Hepatocyte (in vitro differentiated cells): Measurements from ENCODE around the gene SOX6.

Experiments used
- CTCF ChIP-seq: fragments of 200-600 bp; sonication (generic); IDR thresholded peaks from 2 replicates; pipeline ENCODE4 v1.5.1; 2016; ENCODE audit warnings: antibody characterized with exemption, mild to moderate bottlenecking; ENCODE audit not compliant: poor library complexity
- EZH2 ChIP-seq: fragments of 200-600 bp; sonication (generic); IDR thresholded peaks from 2 replicates; pipeline ENCODE4 v1.6.1; 2016; ENCODE audit warnings: antibody characterized with exemption, mild to moderate bottlenecking, borderline replicate concordance

DNA sequence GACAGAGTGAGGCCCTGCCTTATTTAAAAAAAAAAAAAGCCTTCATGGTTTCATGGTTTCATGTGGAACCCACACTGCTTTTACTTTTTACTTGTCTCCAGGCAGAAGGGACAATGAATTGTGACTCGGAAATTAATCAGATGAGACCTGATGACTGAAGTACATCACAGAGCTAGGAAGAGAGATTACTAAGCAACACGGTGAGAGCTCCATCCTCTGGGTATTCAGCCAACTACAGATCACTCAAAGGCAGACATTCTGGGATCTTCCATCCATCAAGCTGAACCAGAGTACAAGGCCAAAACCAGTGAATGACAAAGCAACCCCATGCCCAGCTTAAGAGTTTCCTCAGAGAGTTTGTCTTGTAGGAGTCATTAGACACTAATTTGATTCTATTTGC lies 433.2 kb downstream of the SOX6 start:
- TF ChIP-seq CTCF (no peak), EZH2 (no peak)
